ENCODE results near the gene RPL35.

The RPL35 gene

GRCh38 chr9:124854822-124855221, 6.9 kb downstream of the RPL35 start:
- Histone ChIP-seq H2AFZ (no peak overlapping the region), H3K79me2 (no peaks in the 10 kb centered on the region), H3K4me2 (ENCODE audit: low read length) (no peak overlapping the region), H3K4me1 (peaks cover 3% of the 10 kb centered on the region), H3K9ac (no peak overlapping the region), H3K9me3 (ENCODE audit: control insufficient read depth, low read length) (no peaks in the 10 kb centered on the region), H3K36me3 (ENCODE audit: control insufficient read depth, insufficient read depth, low read length) (no peaks in the 10 kb centered on the region), H3K4me3 (ENCODE audit: low read depth, low read length) (no peak overlapping the region), H3K27ac (no peak overlapping the region), H3K27me3 (ENCODE audit: control insufficient read depth, insufficient read depth, low read length) (no peaks in the 10 kb centered on the region)
- TF ChIP-seq, protein P1, sequence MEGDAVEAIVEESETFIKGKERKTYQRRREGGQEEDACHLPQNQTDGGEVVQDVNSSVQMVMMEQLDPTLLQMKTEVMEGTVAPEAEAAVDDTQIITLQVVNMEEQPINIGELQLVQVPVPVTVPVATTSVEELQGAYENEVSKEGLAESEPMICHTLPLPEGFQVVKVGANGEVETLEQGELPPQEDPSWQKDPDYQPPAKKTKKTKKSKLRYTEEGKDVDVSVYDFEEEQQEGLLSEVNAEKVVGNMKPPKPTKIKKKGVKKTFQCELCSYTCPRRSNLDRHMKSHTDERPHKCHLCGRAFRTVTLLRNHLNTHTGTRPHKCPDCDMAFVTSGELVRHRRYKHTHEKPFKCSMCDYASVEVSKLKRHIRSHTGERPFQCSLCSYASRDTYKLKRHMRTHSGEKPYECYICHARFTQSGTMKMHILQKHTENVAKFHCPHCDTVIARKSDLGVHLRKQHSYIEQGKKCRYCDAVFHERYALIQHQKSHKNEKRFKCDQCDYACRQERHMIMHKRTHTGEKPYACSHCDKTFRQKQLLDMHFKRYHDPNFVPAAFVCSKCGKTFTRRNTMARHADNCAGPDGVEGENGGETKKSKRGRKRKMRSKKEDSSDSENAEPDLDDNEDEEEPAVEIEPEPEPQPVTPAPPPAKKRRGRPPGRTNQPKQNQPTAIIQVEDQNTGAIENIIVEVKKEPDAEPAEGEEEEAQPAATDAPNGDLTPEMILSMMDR (IDR thresholded peaks at IDR 0.05): no peak

- Histone ChIP-seq H3K9ac (no peak overlapping the region), H3K9me3 (ENCODE audit: control insufficient read depth, low read length) (no peaks in the 10 kb centered on the region), H3K4me3 (ENCODE audit: low read depth, low read length) (no peak overlapping the region), H3K36me3 (ENCODE audit: control insufficient read depth, insufficient read depth, low read length) (no peaks in the 10 kb centered on the region), H3K79me2 (no peaks in the 10 kb centered on the region), H3K27ac (no peak overlapping the region), H3K27me3 (ENCODE audit: control insufficient read depth, insufficient read depth, low read length) (no peaks in the 10 kb centered on the region), H2AFZ (no peak overlapping the region), H3K4me2 (ENCODE audit: low read length) (no peak overlapping the region), H3K4me1 (peaks cover 3% of the 10 kb centered on the region)
- TF ChIP-seq, protein P1 (IDR thresholded peaks at IDR 0.05): no peak
These were observed 7.6 kb downstream of the RPL35 start for GRCh38 chr9:124854161-124854560.

- no peaks in the 10 kb centered on the region for H3K9me3 ChIP-seq (ENCODE audit: control insufficient read depth, low read length)
- peaks cover 3% of the 10 kb centered on the region for H3K4me1 ChIP-seq
- H3K4me3 ChIP-seq (ENCODE audit: low read depth, low read length): no peak overlapping the region
- H3K27ac ChIP-seq: no peak overlapping the region
- no peaks in the 10 kb centered on the region for H3K27me3 ChIP-seq (ENCODE audit: control insufficient read depth, insufficient read depth, low read length)
- H3K36me3 ChIP-seq (ENCODE audit: control insufficient read depth, insufficient read depth, low read length): no peaks in the 10 kb centered on the region
- no peaks in the 10 kb centered on the region for H3K79me2 ChIP-seq
- H3K4me2 ChIP-seq (ENCODE audit: low read length): peak overlapping the region; percentile 82
- peak overlapping the region; percentile 85 for H2AFZ ChIP-seq
- TF ChIP-seq, protein P1 (IDR thresholded peaks at IDR 0.05): no peak
- H3K9ac ChIP-seq: no peak overlapping the region
These were observed 8.1 kb downstream of the RPL35 start for GRCh38 chr9:124853605-124854143.

DNA sequence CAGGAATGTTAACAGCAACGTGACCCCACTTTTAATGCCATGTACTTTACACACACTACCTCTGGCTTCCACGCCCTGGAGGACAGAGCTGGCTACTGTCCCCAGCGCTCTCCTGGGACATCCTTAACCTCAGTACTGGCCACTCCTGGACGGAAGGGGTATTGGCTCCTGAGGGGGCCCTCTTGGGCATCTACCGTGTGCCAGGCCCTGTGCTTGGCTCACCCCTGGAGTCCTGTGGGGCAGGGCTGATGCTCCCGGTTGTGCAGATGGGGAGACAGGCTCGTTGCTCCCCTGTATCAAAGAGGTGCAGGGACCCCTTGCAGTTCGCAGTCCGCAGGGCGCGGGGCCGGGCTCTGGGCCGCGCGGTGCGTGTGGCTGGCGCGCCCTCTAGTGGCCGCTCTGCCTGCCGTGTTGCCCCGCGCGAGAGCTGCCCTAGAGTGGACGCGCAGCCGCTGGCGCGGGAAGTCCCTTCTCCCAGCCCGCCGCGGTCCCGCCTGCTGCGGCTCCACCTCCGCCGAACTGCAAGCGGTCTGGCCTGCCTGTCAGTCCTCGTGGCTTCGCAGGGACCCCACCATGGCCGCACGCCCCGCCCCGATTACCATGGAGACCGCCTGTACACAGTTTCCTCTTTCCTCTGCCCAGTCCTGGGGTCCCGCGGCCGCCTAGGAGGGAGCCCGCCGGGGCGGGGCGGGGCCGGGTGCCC, 8.8 kb downstream of the RPL35 start, which contains the start of gene WDR38:
Gene WDR38 (plus strand): TSS at position 632 of the 703 bp plus-strand sequence. CDS start 72 bp downstream, outside the sequence.
- TF ChIP-seq, protein P1 (IDR thresholded peaks at IDR 0.05): peak; percentile 89
- no peak within 1 kb of the TSS for H3K27ac ChIP-seq
- H3K27me3 ChIP-seq (ENCODE audit: control insufficient read depth, insufficient read depth, low read length): no peaks in the 10 kb centered on the region
- peak within 1 kb of the TSS; percentile 6 for H3K4me3 ChIP-seq (ENCODE audit: low read depth, low read length)
- H2AFZ ChIP-seq: peak within 1 kb of the TSS; percentile 85
- no peaks in the 10 kb centered on the region for H3K79me2 ChIP-seq
- no peak within 1 kb of the TSS for H3K9ac ChIP-seq
- no peaks in the 10 kb centered on the region for H3K36me3 ChIP-seq (ENCODE audit: control insufficient read depth, insufficient read depth, low read length)
- H3K4me1 ChIP-seq: peaks cover 3% of the 10 kb centered on the region
- H3K4me2 ChIP-seq (ENCODE audit: low read length): peak within 1 kb of the TSS; percentile 82
- H3K9me3 ChIP-seq (ENCODE audit: control insufficient read depth, low read length): no peaks in the 10 kb centered on the region
